PC-9 (cell line): ENCODE data around the gene SIGLEC15. TPM values are rescaled to one million over a fixed set of nuclear protein-coding genes. Genes with fewer than 3 reads are reported as not detected.

Experiments used
- BruUV-seq: library from RNA; stranded (reverse); fragments of 400-500 nt; replicated peaks from 2 replicates; lab custom pipeline; 2021; lab: Mats Ljungman, UMichigan
- CTCF ChIA-PET: fragments of 300-600 bp; sonication (Branson Sonifier 250); formaldehyde crosslinking; loops from one replicate; lab custom pipeline; 2022; ENCODE audit warnings: antibody characterized with exemption; lab: Charles Lee
- POLR2A ChIA-PET: fragments of 300-600 bp; sonication (Branson Sonifier 250); formaldehyde crosslinking; loops from one replicate; lab custom pipeline; 2022; ENCODE audit warnings: antibody characterized with exemption; ENCODE audit not compliant: unreplicated experiment; lab: Charles Lee
- DNase-seq, 2 experiments: peaks; one replicate each; pipeline versions ENCODE4 v3.0.0 to v3.0.0-alpha.2; 2015 to 2022; ENCODE audit warnings: mixed read lengths in 1 of 2
- H2AFZ ChIP-seq: fragments of 200-600 bp; sonication (generic); 2 replicates; pipeline ENCODE4 v1.8.1; 2017; ENCODE audit warnings: antibody characterized with exemption
- H3F3A ChIP-seq: fragments of 200-600 bp; sonication (generic); 2 replicates; pipeline ENCODE4 v1.8.1; 2017; ENCODE audit warnings: antibody characterized with exemption, mild to moderate bottlenecking, low read depth; ENCODE audit not compliant: insufficient read depth
- H3K27ac ChIP-seq: fragments of 200-600 bp; sonication (generic); 2 replicates; pipeline ENCODE4 v1.6.1; 2016; ENCODE audit warnings: mixed run types
- H3K27me3 ChIP-seq: fragments of 200-600 bp; sonication (generic); 2 replicates; pipeline ENCODE4 v1.6.1; 2016; ENCODE audit warnings: low read depth, mixed run types; ENCODE audit not compliant: insufficient read depth
- H3K36me3 ChIP-seq: fragments of 200-600 bp; sonication (generic); 2 replicates; pipeline ENCODE4 v1.6.1; 2016; ENCODE audit warnings: low read depth, mixed run types
- H3K4me1 ChIP-seq: fragments of 200-600 bp; sonication (generic); replicated peaks from 2 replicates; pipeline ENCODE4 v1.6.1; 2016; ENCODE audit warnings: mixed run types; ENCODE audit not compliant: insufficient read depth
- H3K4me2 ChIP-seq: fragments of 200-600 bp; sonication (generic); 2 replicates; pipeline ENCODE4 v1.6.1; 2017; ENCODE audit warnings: mixed run types
- H3K4me3 ChIP-seq: fragments of 200-600 bp; sonication (generic); 2 replicates; pipeline ENCODE4 v1.6.1; 2016; ENCODE audit warnings: mixed run types
- H3K79me2 ChIP-seq: fragments of 200-600 bp; sonication (generic); 2 replicates; pipeline ENCODE4 v1.6.1; 2017; ENCODE audit warnings: low read depth, mixed run types
- H3K9me2 ChIP-seq: fragments of 200-600 bp; sonication (generic); 2 replicates; pipeline ENCODE4 v1.8.1; 2017; ENCODE audit warnings: mild to moderate bottlenecking; ENCODE audit not compliant: insufficient read depth
- H3K9me3 ChIP-seq: fragments of 200-600 bp; sonication (generic); 2 replicates; pipeline ENCODE4 v1.8.1; 2016; ENCODE audit warnings: low read depth; ENCODE audit not compliant: insufficient read depth
- H4K20me1 ChIP-seq: fragments of 200-600 bp; sonication (generic); 2 replicates; pipeline ENCODE4 v1.8.1; 2017; ENCODE audit not compliant: insufficient read depth
- EZH2 ChIP-seq: fragments of 200-600 bp; sonication (generic); IDR thresholded peaks from 2 replicates; pipeline ENCODE4 v1.8.0; 2017; ENCODE audit warnings: antibody characterized with exemption, low read depth
- intact Hi-C: fragments of 100-400 bp; cut with micrococcal nuclease; formaldehyde crosslinking; loops from one replicate; pipeline ENCODE4 v1.10.0; 2022; ENCODE audit not compliant: unreplicated experiment
- total RNA-seq: library from RNA; stranded (reverse); gene quantifications from 2 replicates; pipeline ENCODE4 v1.2.3, GENCODE V29; 2021
- TF ChIP-seq, protein P1 (sequence below): fragments of 200-600 bp; sonication (generic); conservative IDR thresholded peaks from 2 replicates; pipeline ENCODE4 v1.6.1; 2017; ENCODE audit warnings: mixed run types, antibody characterized with exemption, mild to moderate bottlenecking, moderate library complexity

SIGLEC15 gene
- total RNA-seq, 1 experiment from 2014 or later, result 1.0 TPM

DNA sequence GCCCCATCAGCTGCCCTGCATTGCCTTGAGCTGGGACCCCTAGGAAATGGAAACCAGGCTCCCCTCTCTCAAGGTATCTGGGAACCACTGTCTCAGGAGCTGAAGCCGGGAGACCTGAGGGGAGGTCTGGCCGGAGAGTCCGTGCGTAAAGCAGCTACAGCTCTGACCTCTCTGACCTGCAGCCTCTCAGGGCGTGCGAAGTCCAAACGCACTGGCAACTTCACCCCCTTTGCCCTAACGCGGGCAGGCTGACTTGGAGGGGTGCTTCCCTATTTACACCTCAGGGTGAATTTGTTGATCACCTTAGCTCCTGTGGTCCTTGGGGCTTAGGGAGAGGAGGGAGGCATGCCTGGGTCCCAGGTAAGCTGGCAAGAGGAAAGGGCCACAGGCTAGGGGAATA lies 17.5 kb downstream of the SIGLEC15 start:
- Histone ChIP-seq H3K9me3 (no peaks in the 10 kb centered on the region), H3K4me1 (peaks cover 9% of the 10 kb centered on the region; the same call in 1 of the 2 replicates), H3K27ac (no peak overlapping the region), H2AFZ (no peak overlapping the region), H3K27me3 (no peaks in the 10 kb centered on the region), H4K20me1 (no peaks in the 10 kb centered on the region), H3K4me2 (no peak overlapping the region), H3K79me2 (no peaks in the 10 kb centered on the region), H3F3A (no peaks in the 10 kb centered on the region; the same call in 1 of the 2 replicates), H3K4me3 (no peak overlapping the region), H3K36me3 (no peaks in the 10 kb centered on the region), H3K9me2 (no peaks in the 10 kb centered on the region)
- no TSS peak for BruUV-seq
- POLR2A ChIA-PET, result no interaction called here
- TF ChIP-seq, protein P1, sequence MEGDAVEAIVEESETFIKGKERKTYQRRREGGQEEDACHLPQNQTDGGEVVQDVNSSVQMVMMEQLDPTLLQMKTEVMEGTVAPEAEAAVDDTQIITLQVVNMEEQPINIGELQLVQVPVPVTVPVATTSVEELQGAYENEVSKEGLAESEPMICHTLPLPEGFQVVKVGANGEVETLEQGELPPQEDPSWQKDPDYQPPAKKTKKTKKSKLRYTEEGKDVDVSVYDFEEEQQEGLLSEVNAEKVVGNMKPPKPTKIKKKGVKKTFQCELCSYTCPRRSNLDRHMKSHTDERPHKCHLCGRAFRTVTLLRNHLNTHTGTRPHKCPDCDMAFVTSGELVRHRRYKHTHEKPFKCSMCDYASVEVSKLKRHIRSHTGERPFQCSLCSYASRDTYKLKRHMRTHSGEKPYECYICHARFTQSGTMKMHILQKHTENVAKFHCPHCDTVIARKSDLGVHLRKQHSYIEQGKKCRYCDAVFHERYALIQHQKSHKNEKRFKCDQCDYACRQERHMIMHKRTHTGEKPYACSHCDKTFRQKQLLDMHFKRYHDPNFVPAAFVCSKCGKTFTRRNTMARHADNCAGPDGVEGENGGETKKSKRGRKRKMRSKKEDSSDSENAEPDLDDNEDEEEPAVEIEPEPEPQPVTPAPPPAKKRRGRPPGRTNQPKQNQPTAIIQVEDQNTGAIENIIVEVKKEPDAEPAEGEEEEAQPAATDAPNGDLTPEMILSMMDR, result no peak
- TF ChIP-seq EZH2, result no peak
- intact Hi-C loops, result no loop called here
- CTCF ChIA-PET, result no interaction called here
- no peak for DNase-seq

DNA sequence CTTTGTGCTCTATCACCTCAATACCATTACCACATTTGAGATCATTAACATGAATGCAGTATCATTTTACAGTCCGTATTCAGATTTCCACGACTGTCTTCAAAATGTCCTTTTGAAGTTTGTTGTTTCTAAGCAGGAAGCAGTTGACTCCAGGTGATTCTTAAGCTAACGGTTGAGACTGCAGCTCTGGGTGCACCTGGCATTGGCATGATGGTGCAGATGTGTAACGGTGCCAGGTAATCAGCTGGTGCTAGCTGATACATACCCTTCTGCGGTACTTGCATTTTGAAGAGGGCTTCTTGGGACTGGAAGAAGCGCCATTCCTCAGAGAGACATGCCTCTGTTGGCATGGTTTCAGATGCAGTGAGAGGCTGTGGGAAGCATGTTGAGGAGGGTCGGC lies 19.5 kb downstream of the SIGLEC15 start:
- Histone ChIP-seq H3K27me3 (no peaks in the 10 kb centered on the region), H3K4me3 (no peak overlapping the region), H3K4me2 (no peak overlapping the region), H2AFZ (no peak overlapping the region), H3F3A (no peaks in the 10 kb centered on the region; the same call in 1 of the 2 replicates), H3K27ac (no peak overlapping the region), H3K79me2 (no peaks in the 10 kb centered on the region), H3K9me2 (no peaks in the 10 kb centered on the region), H3K4me1 (no peaks in the 10 kb centered on the region), H3K9me3 (no peaks in the 10 kb centered on the region), H4K20me1 (no peaks in the 10 kb centered on the region), H3K36me3 (no peaks in the 10 kb centered on the region)
- TF ChIP-seq EZH2, result no peak
- TF ChIP-seq, protein P1, result no peak
- ChIA-PET CTCF (no interaction called here), POLR2A (no interaction called here)
- DNase-seq, result no peak
- intact Hi-C loops, result no loop called here
- no TSS peak for BruUV-seq

DNA sequence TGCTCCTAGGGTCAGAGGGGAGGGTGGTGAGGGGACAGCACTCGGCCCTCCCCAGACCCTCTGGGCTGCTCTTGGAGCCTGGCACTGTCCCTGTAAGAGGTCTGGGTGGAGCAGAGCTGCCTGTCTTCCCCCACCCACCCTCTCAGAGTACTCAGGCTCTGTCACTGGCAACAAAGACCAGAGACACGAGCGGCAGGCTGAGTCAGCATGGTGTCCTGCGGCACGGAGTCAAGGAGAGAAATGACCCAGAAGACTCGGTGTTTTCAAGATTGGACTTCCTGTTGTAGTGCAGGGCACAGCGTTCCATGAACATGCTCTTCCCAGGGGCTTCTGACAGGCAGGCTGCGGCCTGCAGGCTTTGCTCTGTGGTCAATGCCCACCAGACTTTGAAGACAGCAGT lies 19.9 kb downstream of the SIGLEC15 start:
- no peaks in the 10 kb centered on the region for H3K4me1 ChIP-seq
- H2AFZ ChIP-seq, result no peak overlapping the region
- H3K36me3 ChIP-seq, result no peaks in the 10 kb centered on the region
- H3F3A ChIP-seq, result no peaks in the 10 kb centered on the region
- no peaks in the 10 kb centered on the region for H3K9me2 ChIP-seq
- BruUV-seq, result no TSS peak
- H3K4me2 ChIP-seq, result no peak overlapping the region
- H3K9me3 ChIP-seq, result no peaks in the 10 kb centered on the region
- intact Hi-C loops, result no loop called here
- ChIA-PET POLR2A (no interaction called here), CTCF (no interaction called here)
- TF ChIP-seq, protein P1, result no peak
- no peak for TF ChIP-seq EZH2
- no peaks in the 10 kb centered on the region for H3K79me2 ChIP-seq
- DNase-seq, result no peak
- no peaks in the 10 kb centered on the region for H3K27me3 ChIP-seq
- no peak overlapping the region for H3K4me3 ChIP-seq
- no peak overlapping the region for H3K27ac ChIP-seq
- H4K20me1 ChIP-seq, result no peaks in the 10 kb centered on the region
